ENCODE results near the gene DNAJC1.

GRCh38 chr10:21944727-21945386 lies 58.7 kb downstream of the DNAJC1 start:
- TF ChIP-seq CTCF (IDR thresholded peaks at IDR 0.05; ENCODE audit: poor library complexity, severe bottlenecking) (no peak), SMC3 (conservative IDR thresholded peaks at IDR 0.05; ENCODE audit: poor library complexity) (no peak), REST (IDR thresholded peaks at IDR 0.05; ENCODE audit: borderline replicate concordance) (no peak), TAF1 (IDR thresholded peaks at IDR 0.05; ENCODE audit: low read depth) (no peak), POLR2AphosphoS5 (IDR thresholded peaks at IDR 0.05) (no peak)

Data from neural cell (in vitro differentiated cells).